Liver (tissue), 2 donors: ENCODE results near the gene ZER1.

Experiments used
- CTCF ChIP-seq: fragments of 150-350 bp; IDR thresholded peaks from 2 replicates; pipeline ENCODE4 v1.5.1; 2017; ENCODE audit warnings: improper control_type of control experiment, low read depth, low read length; ENCODE audit not compliant: missing input control
- MAX ChIP-seq: IDR thresholded peaks from 2 replicates; pipeline ENCODE4 v1.6.1; 2016; ENCODE audit warnings: antibody characterized with exemption
- REST ChIP-seq: IDR thresholded peaks from 2 replicates; pipeline ENCODE4 v1.6.1; 2016; ENCODE audit warnings: antibody characterized with exemption, mild to moderate bottlenecking
- YY1 ChIP-seq: IDR thresholded peaks from 2 replicates; pipeline ENCODE4 v1.6.1; 2016; ENCODE audit warnings: antibody characterized with exemption, mild to moderate bottlenecking
- donor health status: healthy.

DNA sequence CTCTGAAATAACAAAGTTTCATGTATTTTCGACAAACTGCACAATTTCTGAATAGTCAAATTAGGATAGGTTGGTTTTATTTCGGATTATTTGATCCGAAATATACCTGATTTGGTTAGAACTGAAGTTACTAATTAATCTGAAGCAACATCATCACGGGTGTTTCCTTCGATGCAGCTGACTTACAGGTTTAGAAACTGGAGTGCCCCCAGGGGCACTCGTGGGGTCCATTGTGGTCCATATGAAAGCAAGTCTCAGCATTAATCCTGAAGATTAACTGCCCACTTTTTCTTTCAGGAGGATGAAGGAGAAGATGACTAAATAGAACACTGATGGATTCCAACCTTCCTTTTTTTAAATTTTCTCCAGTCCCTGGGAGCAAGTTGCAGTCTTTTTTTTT is 77.4 kb downstream of the ZER1 start:
- TF ChIP-seq MAX (no peak), CTCF (no peak), YY1 (no peak), REST (no peak)
